Esophagus (tissue), 2 donors: ENCODE measurements around the gene CALB2. TPM values are rescaled to one million over a fixed set of nuclear protein-coding genes. Genes with fewer than 3 reads are reported as not detected.

ENCODE experiments used
- H3K27ac ChIP-seq, 2 donors: one replicate each; pipeline ENCODE4 v1.5.1; 2013; ENCODE audit warnings: low read depth in 2 of 2, mild to moderate bottlenecking in 2 of 2, inconsistent platforms in 1 of 2, low read length in 1 of 2, moderate library complexity in 1 of 2
- H3K27me3 ChIP-seq, 2 donors: one replicate each; pipeline ENCODE4 v1.6.1; 2013; ENCODE audit warnings: low read length in 2 of 2, control low read depth in 1 of 2, mild to moderate bottlenecking in 1 of 2; ENCODE audit not compliant: insufficient read depth in 2 of 2, control insufficient read depth in 1 of 2
- H3K36me3 ChIP-seq, 2 donors: one replicate each; pipeline ENCODE4 v1.6.1; 2013; ENCODE audit warnings: low read length in 1 of 2; ENCODE audit not compliant: control insufficient read depth in 2 of 2, insufficient read depth in 2 of 2
- H3K4me1 ChIP-seq, 2 donors: one replicate each; pipeline ENCODE4 v1.6.1; 2013; ENCODE audit warnings: low read length in 1 of 2; ENCODE audit not compliant: control insufficient read depth in 2 of 2, insufficient read depth in 2 of 2
- H3K4me3 ChIP-seq, 2 donors: one replicate each; pipeline ENCODE4 v1.5.1; 2013; ENCODE audit warnings: low read length in 2 of 2, mild to moderate bottlenecking in 2 of 2, low read depth in 1 of 2, moderate library complexity in 1 of 2
- H3K9me3 ChIP-seq, 2 donors: one replicate each; pipeline ENCODE4 v1.6.1; 2013; ENCODE audit warnings: mild to moderate bottlenecking in 2 of 2, low read depth in 1 of 2, low read length in 1 of 2, moderate library complexity in 1 of 2; ENCODE audit not compliant: control insufficient read depth in 2 of 2, insufficient read depth in 1 of 2
- WGBS, 2 donors: extraction: QIAGEN DNeasy Blood & Tissue Kit; methylation state at CpG; one replicate each; pipeline ENCODE4 v1.1.7; 2013; 5-methylcytosine and 5-hydroxymethylcytosine counted together
- polyA plus RNA-seq, 2 donors: library from polyadenylated mRNA; stranded (reverse); fragments of 200-250 nt; gene quantifications; one replicate each; pipeline ENCODE4 v1.2.3, GENCODE V29; 2013
- donor health status: healthy with polysubstance abuse.
- donor health status: Bipolar disorder and iron deficiency.

CALB2 gene
- polyA plus RNA-seq, 2 donors = 2.2 to 6.3 TPM

DNA sequence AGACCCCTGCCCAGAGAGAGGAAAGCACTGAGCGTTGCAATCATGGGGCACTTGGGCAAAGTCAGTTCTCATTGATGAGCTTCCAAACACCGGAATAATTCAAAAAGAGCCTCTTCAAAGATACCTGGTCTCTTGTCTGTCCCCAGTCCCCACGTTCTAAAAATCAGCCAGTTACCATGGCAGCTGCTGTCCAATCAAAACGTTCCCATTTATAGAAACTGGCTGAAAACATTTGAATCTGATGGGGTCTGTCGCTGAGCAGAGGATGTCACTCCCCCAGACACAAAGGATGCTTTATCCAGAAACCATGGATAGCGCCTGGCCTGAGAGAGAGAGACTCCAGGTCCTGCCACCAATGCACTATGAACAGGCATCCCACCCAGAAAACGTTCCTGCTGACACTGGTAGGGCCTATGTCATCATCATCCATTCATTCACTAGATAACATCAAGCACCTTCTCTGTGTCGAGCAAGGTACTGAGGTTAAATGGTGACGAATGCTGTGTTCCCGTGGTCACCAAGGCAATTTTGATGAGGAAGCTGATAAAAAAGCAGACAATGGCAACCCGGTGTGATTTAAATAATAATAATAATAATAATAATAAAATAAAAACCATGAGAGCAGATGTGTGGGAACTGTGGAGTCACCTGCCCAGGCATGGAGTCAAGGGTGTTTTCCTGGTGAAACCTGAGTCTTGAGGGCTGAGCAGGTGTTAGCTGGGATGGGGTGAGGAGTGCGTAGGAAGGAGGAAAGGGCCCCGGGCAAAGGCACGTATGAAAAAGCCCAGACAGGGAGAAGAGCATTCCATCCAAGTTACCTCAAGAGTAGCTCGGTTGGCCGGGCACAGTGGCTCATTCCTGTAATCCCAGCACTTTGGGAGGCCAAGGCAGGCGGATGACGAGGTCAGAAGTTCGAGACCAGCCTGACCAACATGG is 19.0 kb upstream of the CALB2 start:
- Histone ChIP-seq H3K4me1 (peaks cover 2 to 3% of the 10 kb centered on the region in 2 donors), H3K27me3 (no peaks in the 10 kb centered on the region), H3K9me3 (peaks cover 0 to 2% of the 10 kb centered on the region in 2 donors), H3K4me3 (no peak overlapping the region), H3K36me3 (no peaks in the 10 kb centered on the region), H3K27ac (no peak overlapping the region)
- WGBS, 2 donors = 54 to 63% methylated on average over 19 of the region's 19 CpGs

DNA sequence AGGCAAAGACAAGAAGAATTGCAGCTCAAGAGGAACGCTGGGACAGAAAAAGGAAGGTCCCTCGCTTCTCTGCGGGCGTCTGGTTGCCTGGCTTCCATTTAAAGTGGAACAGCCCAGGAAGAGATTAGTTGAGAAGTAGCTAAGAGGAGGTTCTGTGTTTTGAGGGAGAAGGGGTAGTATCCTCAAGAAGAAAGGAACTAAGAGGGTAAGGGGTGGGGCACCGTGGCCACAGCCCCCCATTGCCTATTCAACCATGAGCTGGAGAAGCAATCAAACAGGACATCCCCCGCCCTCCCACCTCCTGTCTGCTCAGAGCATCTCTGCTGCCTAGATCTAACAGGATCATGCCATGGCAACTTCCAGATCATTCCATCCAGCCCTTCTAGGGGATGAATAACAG is 18.1 kb upstream of the CALB2 start:
- H3K4me1 ChIP-seq = peaks cover 2 to 3% of the 10 kb centered on the region in 2 donors
- H3K27ac ChIP-seq = no peak overlapping the region
- H3K9me3 ChIP-seq = peaks cover 0 to 2% of the 10 kb centered on the region in 2 donors
- no peaks in the 10 kb centered on the region for H3K36me3 ChIP-seq
- no peak overlapping the region for H3K4me3 ChIP-seq
- H3K27me3 ChIP-seq = no peaks in the 10 kb centered on the region
- 72% methylated on average over 6 of the region's 6 CpGs for WGBS, 2 donors

DNA sequence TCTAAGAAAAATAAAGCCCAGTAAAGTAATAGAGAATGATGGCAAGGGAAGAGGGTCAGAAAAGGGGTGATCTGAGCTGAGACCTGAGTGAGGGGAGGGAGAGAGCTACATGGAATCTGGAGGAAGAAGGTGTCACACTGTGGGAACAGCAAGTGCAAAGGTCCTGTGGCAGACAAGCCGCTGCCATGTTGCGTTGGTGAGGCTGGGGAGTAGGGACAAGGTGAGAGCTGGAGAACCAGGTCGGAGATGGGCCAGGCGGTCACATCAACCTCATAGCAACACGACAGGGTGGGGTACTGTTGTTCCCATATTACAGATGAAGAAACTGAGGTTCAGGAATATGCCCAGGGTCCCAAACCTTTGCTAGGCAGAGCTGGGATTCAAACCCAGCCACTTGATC is 16.6 kb upstream of the CALB2 start:
- Histone ChIP-seq H3K27ac (no peak overlapping the region), H3K4me3 (no peak overlapping the region), H3K27me3 (no peaks in the 10 kb centered on the region), H3K9me3 (peaks cover 0 to 2% of the 10 kb centered on the region in 2 donors), H3K4me1 (peaks cover 2 to 3% of the 10 kb centered on the region in 2 donors), H3K36me3 (no peaks in the 10 kb centered on the region)
- 85 to 95% methylated on average over 5 of the region's 5 CpGs for WGBS, 2 donors

DNA sequence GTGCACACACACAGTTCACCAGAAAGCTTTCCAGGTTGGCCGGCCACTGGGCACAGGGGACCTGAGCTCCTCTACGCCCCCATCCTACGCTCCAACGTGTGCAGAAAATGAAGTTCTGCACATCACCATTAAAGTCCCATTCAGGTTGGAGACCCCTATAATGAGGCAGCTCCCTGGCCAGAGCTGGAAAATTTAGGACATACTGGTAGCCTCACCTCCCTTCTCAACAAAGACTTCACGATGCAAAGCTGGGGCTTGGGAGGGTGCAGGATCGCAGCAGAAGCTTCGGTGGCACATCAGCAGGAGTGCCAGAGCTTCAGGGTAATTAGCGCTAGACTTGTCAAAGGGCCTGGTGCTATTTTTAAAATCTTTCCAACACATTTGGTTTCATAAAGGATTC is 15.4 kb upstream of the CALB2 start:
- H3K36me3 ChIP-seq = no peaks in the 10 kb centered on the region
- peaks cover 0 to 2% of the 10 kb centered on the region in 2 donors for H3K9me3 ChIP-seq
- H3K4me1 ChIP-seq = peaks cover under 1 to 2% of the 10 kb centered on the region in 2 donors
- H3K27ac ChIP-seq = no peak overlapping the region
- WGBS, 2 donors = 78% methylated on average over 8 of the region's 8 CpGs
- H3K4me3 ChIP-seq = no peak overlapping the region
- H3K27me3 ChIP-seq = no peaks in the 10 kb centered on the region

DNA sequence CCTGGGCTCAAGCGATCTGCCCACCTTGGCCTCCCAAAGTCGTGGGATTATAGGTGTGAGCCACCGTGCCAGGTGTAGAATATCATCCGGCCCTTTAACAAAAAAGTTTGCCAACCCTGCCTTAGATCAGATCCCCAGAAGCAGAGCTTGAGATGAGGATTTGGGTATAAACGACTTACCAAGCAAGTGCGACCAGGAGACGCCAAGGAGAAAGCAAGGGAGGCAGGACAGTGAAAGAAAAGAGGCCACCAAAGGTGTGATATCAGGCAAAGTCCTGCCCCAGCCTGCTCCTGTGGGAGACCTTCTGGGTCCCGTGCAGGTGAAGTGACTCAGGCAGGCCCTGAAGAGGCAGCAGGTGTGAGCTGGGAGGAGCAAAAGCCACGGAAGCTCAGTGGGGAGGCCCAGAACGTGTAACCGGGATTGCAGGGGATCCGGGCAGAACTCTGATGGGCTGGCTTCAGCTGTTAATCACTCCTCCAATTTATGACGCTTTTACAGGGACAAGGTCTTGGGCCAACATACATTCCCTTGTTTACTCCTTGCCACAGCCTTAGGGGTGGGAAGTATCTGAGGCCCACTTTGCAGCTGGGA is 14.1 kb upstream of the CALB2 start:
- Histone ChIP-seq H3K9me3 (peaks cover 0 to 2% of the 10 kb centered on the region in 2 donors), H3K4me3 (no peak overlapping the region), H3K27ac (no peak overlapping the region), H3K27me3 (no peaks in the 10 kb centered on the region), H3K4me1 (no peaks in the 10 kb centered on the region), H3K36me3 (no peaks in the 10 kb centered on the region)
- WGBS, 2 donors = 49 to 54% methylated on average over 13 of the region's 13 CpGs

DNA sequence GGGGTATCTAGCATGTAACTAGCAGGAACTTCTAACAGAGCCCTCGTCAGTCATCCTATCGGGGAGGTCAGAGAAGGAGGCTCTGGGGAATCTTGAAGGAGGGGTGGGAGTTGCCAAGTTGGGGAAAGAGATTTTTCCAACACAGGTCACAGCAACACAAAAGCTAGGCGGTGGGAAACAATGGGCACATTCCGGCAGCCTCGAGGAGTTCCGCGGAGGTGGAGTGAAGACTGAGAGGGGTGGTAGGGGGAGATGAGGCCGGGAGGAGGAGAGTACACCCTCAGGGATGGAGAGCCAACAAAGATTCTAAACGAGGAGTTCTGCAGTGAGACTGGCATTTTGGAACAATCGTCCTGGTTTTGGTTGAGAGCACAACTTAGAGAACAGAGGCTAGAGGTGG is 13.5 kb upstream of the CALB2 start:
- peaks cover 0 to 2% of the 10 kb centered on the region in 2 donors for H3K9me3 ChIP-seq
- no peaks in the 10 kb centered on the region for H3K36me3 ChIP-seq
- no peak overlapping the region for H3K4me3 ChIP-seq
- H3K27me3 ChIP-seq = no peaks in the 10 kb centered on the region
- no peak overlapping the region for H3K27ac ChIP-seq
- H3K4me1 ChIP-seq = no peaks in the 10 kb centered on the region
- 65 to 68% methylated on average over 10 of the region's 10 CpGs for WGBS, 2 donors

DNA sequence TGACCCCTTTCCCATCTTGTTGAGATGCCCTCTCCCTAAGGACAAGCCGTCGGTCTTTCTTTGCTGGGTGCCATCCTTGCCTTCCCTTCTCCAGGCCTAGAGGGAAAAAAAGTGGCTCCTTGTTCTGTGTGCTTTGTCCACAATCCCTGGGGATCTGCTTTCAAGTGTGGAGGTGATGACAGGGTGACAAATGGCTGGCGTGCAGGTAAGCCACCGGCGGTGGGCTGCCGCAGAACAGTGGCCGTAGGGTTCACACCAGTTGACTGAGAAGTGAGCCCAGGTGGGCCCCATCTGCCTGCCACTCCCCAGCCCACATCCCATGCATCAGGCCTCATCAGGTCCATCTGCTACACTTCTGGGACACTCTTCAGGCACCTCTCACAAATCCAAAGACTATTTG is 11.4 kb upstream of the CALB2 start:
- 59 to 66% methylated on average over 7 of the region's 7 CpGs for WGBS, 2 donors
- Histone ChIP-seq H3K4me3 (no peak overlapping the region), H3K4me1 (no peaks in the 10 kb centered on the region), H3K27ac (no peak overlapping the region), H3K36me3 (no peaks in the 10 kb centered on the region), H3K27me3 (no peaks in the 10 kb centered on the region), H3K9me3 (no peaks in the 10 kb centered on the region)

DNA sequence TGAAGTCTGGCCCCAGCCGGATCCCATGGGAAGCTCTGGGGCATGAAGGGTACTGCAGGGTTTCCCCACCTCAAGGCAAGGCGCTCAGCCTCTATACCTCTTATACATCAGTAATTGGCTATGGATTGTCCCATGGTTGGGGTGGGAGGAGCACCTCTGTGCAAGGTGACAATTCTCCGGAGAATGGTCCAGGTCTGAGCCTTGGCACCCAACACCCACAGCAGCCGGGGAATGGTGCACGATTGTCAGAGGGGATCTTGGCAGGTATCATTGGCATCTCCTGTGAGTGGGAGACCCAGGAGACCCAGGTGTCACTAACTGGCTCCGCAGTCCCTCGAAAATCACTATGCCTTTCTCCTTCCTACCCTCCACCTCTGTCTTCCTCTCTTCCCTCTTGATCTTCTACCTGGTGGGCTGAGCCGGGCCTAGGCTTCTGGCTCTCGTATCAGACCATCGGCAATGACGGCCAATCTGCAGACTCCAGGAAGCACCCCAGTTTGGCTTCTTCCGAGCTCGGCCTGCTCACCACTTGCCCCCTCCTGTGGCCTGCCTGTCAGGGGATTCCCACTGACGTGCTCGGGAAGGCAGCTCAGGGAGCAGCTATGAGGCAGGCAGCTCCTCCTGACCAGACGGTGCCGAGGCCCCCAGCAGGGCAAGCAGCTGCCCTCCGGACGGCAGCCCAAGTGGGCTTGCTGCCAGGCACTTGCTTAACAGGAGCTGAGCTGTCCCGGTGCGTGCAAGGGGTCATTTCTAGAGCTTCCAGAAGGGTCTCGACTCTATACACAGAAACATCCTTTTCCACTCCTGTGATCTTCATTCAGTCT is 10.0 kb upstream of the CALB2 start:
- 75 to 82% methylated on average over 22 of the region's 22 CpGs for WGBS, 2 donors

DNA sequence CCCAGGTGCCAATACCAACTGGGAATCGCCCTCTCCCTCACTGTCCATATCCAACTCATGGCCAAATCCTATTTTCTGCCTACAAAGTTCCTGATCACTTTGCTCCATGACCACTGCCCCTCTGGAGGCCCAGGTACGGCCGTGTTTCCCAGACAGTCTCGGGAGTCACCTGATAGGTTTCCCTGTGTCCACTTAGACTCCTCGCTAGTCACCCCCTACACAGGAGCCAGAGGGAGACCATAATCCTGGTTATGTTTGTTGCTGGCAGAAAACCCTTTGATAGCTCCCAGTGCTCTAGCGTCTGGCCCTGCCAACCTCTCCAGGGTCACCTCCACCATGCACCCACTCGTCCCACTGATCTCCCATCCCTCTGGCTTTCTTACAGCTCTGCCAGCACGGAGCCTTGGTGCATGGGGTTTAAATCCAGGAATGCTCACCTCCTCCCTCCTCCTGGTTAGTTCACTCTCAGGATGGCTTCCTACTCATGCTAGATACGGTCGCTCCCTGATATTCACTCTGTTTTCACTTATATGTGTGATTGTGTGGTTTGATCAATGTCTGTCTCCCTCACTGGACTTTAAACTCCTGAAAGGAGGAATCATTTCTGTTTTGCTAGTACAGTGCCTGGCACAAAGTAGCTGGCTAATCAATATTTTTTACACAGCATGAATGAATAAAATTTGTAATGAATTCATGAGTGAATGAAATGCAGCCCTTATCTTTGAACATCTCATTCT is 7.5 kb upstream of the CALB2 start:
- H3K36me3 ChIP-seq = no peaks in the 10 kb centered on the region
- WGBS, 2 donors = 70 to 73% methylated on average over 10 of the region's 10 CpGs
- no peaks in the 10 kb centered on the region for H3K27me3 ChIP-seq
- H3K9me3 ChIP-seq = no peaks in the 10 kb centered on the region
- no peak overlapping the region for H3K4me3 ChIP-seq
- no peaks in the 10 kb centered on the region for H3K4me1 ChIP-seq
- no peak overlapping the region for H3K27ac ChIP-seq

More for the DNA sequence above, 10.0 kb upstream of the CALB2 start:
- Histone ChIP-seq H3K4me1 (no peaks in the 10 kb centered on the region), H3K36me3 (no peaks in the 10 kb centered on the region), H3K27ac (no peak overlapping the region), H3K4me3 (no peak overlapping the region), H3K27me3 (no peaks in the 10 kb centered on the region), H3K9me3 (no peaks in the 10 kb centered on the region)
